ENCODE data around the gene GNA12. TPM values are rescaled to one million over a fixed set of nuclear protein-coding genes. Genes with fewer than 3 reads are reported as not detected.
A peak's percentile ranks its signal among the peaks of the same experiment; 100 is the strongest.

The GNA12 gene
- total RNA-seq, 1 donor from 2014 or later, result 19.3 TPM

- no peak overlapping the region for H3K4me3 ChIP-seq (ENCODE audit: low read depth, low read length)
- DNase-seq (ENCODE audit: low read depth), result no peak
- TF ChIP-seq CTCF (conservative IDR thresholded peaks at IDR 0.05; ENCODE audit: low read depth, low read length), result peak; percentile 23
Observed at GRCh38 chr7:2804227-2804763, 39.8 kb downstream of the GNA12 start.

GRCh38 chr7:2803755-2804154 lies 40.4 kb downstream of the GNA12 start:
- H3K4me3 ChIP-seq (ENCODE audit: low read depth, low read length), result no peak overlapping the region
- no peak for DNase-seq (ENCODE audit: low read depth)
- no peak for TF ChIP-seq CTCF (conservative IDR thresholded peaks at IDR 0.05; ENCODE audit: low read depth, low read length)

GRCh38 chr7:2803342-2803692 lies 40.8 kb downstream of the GNA12 start:
- no peak for DNase-seq (ENCODE audit: low read depth)
- no peak overlapping the region for H3K4me3 ChIP-seq (ENCODE audit: low read depth, low read length)
- TF ChIP-seq CTCF (conservative IDR thresholded peaks at IDR 0.05; ENCODE audit: low read depth, low read length), result no peak

- DNase-seq (ENCODE audit: low read depth), result no peak
- TF ChIP-seq CTCF (conservative IDR thresholded peaks at IDR 0.05; ENCODE audit: low read depth, low read length), result no peak
- no peak overlapping the region for H3K4me3 ChIP-seq (ENCODE audit: low read depth, low read length)
Observed at GRCh38 chr7:2802504-2803341, 41.4 kb downstream of the GNA12 start.

GRCh38 chr7:2802101-2802500 lies 42.0 kb downstream of the GNA12 start:
- no peak for DNase-seq (ENCODE audit: low read depth)
- H3K4me3 ChIP-seq (ENCODE audit: low read depth, low read length), result no peak overlapping the region
- no peak for TF ChIP-seq CTCF (conservative IDR thresholded peaks at IDR 0.05; ENCODE audit: low read depth, low read length)

- DNase-seq (ENCODE audit: low read depth), result no peak
- TF ChIP-seq CTCF (conservative IDR thresholded peaks at IDR 0.05; ENCODE audit: low read depth, low read length), result no peak
- H3K4me3 ChIP-seq (ENCODE audit: low read depth, low read length), result no peak overlapping the region
Observed at GRCh38 chr7:2800931-2801688, 43.0 kb downstream of the GNA12 start.

All from epithelial cell of proximal tubule (primary cell).